Epithelial cell of esophagus (primary cell): Measurements from ENCODE around the gene DCTN3.
"Not testable (repeated sequence)": the region's sequence is repeated elsewhere in the genome, so short reads cannot be mapped to it uniquely, and the experiment has no call there.

Source experiments
- DNase-seq: peaks from one replicate; pipeline ENCODE4 v3.0.0; 2010; ENCODE audit warnings: low read depth
- H3K4me3 ChIP-seq: 2 replicates; pipeline ENCODE4 v1.5.1; 2011; ENCODE audit warnings: mild to moderate bottlenecking, low read length, control low read depth
- TF ChIP-seq, protein P1 (sequence below): IDR thresholded peaks from 2 replicates; pipeline ENCODE4 v1.5.1; 2011; ENCODE audit warnings: low read depth, mild to moderate bottlenecking, low read length, control low read depth, inconsistent platforms; ENCODE audit not compliant: insufficient read depth; ENCODE audit errors: missing control alignments

The DCTN3 gene

DNA sequence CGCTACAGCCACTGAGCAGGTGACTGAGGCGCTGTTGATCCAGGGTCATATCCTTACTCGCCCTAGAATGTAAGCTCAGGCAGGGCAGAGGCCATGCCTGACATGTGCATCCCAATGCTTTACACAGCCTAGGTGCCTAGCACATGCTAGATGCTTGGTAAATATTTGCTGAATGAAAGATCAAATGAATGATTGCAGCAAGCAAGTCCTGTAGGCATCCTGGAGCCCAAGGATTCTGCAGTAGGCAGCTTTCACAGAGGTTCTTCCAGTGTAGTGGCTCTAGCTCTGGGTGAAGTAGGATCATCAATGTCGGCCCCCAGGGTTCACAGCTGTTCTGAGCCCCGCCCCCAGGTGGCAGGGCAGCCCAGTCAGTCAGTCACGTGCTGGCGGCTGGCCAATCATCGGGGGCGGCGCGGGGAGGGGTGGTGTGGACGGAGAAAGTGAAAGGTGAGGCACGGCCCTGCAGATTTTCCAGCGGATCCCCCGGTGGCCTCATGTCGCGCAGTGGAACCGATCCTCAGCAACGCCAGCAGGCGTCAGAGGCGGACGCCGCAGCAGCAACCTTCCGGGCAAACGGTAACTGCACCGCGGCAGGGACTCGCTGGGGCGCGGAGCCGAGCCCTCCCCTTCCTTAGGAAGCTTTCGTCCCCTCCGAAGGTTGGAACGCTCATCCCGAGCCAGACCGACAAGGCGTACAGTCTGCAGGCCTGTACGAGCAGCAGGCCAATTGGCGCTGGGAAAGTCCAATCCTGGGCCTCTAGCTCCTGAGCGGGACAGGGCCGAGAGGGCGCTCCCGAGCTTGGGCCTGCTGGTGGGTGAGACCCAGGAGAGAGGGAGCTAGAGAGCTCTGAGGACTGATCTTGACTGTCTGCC lies 26.2 kb upstream of the DCTN3 start, which contains the start of gene GALT:
GALT (plus strand) TSS at position 465 of the 873 bp plus-strand sequence; CDS start at position 495, 30 bp downstream.
- DNase-seq: peak; percentile 86
- TF ChIP-seq, protein P1, sequence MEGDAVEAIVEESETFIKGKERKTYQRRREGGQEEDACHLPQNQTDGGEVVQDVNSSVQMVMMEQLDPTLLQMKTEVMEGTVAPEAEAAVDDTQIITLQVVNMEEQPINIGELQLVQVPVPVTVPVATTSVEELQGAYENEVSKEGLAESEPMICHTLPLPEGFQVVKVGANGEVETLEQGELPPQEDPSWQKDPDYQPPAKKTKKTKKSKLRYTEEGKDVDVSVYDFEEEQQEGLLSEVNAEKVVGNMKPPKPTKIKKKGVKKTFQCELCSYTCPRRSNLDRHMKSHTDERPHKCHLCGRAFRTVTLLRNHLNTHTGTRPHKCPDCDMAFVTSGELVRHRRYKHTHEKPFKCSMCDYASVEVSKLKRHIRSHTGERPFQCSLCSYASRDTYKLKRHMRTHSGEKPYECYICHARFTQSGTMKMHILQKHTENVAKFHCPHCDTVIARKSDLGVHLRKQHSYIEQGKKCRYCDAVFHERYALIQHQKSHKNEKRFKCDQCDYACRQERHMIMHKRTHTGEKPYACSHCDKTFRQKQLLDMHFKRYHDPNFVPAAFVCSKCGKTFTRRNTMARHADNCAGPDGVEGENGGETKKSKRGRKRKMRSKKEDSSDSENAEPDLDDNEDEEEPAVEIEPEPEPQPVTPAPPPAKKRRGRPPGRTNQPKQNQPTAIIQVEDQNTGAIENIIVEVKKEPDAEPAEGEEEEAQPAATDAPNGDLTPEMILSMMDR: peak; percentile 45
- peak within 1 kb of the TSS; percentile 73 for H3K4me3 ChIP-seq

DNA sequence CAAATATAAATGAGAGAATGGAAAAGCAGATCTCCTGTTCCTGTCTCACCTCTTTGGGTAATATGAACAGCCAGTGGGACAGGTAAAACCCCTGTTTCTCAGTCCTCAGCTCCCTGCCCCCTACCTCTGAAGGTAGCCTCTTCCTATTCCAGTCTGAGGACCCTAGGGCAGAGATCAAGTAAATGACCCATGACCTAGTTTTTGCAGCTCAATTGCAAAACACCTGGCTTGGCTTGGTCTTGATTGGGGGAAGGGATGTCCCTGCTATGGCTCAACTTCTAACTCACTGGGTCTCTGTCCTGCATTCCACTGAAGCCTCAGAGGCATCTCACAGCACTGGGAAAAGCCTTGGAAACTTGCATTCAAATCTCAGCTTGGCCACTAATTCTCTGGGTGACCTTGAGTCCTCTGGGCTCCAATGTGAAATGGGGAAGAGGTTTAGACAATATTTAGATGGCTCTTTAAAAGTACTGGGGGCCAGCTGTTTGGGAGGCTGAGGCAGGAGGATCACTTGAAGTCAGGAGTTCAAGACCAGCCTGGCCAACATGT lies 24.5 kb upstream of the DCTN3 start:
- TF ChIP-seq, protein P1: no peak
- no peak for DNase-seq
- no peak overlapping the region for H3K4me3 ChIP-seq

DNA sequence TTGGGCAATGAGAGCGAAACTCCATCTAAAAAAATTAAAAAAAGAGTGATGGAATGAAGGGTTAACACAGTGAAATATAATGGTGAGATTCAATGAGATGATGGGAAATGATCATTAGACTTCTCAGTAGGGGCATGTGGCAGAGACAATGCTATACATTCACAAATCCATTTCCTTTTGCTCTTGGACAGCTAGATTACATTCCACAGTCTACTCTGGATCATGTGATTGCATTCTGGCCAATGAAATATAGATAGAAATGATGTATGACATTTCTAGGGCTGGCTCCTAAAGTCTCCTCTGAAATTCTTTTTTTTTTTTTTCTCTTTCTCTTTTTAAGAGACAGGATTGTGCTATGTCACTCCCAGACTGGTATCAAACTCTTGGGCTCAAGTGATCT lies 22.4 kb upstream of the DCTN3 start:
- TF ChIP-seq, protein P1: no peak

DNA sequence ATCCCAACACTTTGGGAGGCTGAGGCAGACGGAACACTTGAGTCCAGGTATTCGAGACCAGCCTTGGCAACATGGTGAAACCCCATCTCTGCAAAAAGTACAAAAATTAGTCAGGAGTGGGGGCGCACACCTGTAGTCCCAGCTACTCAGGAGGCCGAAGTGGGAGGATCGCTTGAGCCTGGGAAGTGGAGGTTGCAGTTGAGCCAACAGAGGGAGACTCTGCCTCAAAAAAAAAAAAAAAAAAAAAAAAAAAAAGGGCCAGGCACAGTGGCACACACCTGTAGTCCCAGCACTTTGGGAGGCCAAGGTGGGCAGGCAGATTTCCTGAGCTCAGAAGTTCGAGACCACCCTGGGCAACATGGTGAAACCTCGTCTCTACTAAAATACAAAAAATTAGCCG lies 19.0 kb upstream of the DCTN3 start:
- H3K4me3 ChIP-seq, DNase-seq: not testable (repeated sequence)

More for the DNA sequence above, 22.4 kb upstream of the DCTN3 start:
- H3K4me3 ChIP-seq: no peak overlapping the region
- no peak for DNase-seq

DNA sequence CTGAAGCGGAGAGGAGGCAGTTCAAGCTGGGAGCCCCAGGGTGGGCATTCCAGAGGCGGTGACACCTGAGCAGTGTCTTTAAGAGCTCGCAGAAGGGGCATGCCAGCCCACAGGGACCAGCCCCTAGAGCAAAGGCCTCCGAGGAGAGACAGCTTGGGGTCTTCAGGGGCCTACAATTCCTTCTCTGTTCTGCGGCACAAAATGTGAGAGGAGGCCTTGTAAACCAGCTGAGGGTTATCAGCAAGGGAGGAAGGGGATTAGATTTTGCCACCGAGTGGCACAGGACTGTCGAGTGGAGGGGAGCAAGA lies 17.8 kb upstream of the DCTN3 start:
- DNase-seq: no peak
- TF ChIP-seq, protein P1: no peak

DNA sequence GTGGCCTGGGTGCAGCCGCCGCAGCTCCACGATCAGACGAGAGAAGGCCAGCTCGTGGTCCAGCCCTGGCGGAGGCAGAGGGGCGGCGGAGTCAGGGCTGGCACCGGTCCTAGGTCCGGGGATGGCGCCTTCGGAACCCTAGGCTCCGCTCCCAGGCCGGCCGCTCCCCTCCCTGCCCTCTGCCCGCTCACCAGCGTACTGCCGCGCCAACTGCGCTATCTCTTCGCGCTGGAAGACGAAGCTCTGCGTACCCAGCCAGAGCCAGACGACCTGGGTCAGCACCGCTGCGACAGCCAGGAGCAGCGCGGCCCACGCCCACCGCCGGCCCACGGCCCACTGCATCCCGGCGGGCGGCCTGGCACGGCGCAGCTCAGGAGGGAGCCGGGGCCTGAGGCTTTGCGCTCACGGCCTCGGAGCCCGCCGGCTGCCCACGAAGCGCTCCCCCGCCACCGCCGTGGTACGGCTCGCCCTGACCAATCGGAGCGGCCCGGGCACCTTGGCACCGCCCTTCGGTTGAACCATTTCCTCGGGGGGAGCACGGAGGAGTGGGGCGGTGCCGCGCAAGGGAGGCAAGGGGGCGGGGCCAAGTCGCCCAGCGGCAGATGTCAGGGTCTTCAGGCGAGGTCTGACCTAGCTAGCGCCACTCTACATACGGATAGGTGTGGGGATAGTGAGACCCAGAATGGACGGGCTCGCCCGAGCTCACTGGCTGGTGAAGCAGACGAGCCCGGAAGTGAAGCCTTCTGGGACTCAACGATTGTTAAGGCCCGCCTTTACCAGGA lies 17.3 kb upstream of the DCTN3 start, which contains the start of gene SIGMAR1:
SIGMAR1 (minus strand) TSS at position 432 of the 782 bp plus-strand sequence; CDS start at position 342, 90 bp downstream.
- peak; percentile 94 for DNase-seq
- TF ChIP-seq, protein P1: no peak
- peak within 1 kb of the TSS; percentile 86 for H3K4me3 ChIP-seq

More for the DNA sequence above, 17.8 kb upstream of the DCTN3 start:
- H3K4me3 ChIP-seq: peak overlapping the region; percentile 86

DNA sequence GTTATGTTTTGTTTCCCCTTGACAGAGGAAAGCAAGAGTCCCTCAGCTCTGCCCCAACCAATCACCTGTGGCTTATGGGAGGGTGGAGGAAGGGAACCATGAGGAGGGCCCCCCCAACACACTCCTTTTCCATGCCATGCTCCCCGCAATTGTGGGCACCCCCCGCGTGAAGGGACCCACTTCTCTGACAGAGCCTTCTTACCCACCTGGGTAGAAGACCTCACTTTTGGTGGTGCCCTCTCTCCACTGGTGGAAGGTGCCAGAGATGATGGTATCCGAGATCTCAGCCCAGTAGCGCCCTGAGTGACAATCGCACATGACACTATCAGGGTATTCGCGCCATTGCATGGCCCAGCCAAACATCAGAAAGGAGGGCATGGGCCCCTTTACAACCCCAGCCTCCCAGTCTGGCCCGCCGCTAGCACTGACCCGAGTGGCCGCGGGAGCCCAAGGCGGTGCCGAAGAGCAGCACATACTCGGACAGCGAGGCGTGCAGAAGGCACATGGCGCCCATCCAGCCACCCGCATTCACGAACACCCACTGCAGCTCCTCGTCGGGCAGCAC lies 16.6 kb upstream of the DCTN3 start:
- no peak for DNase-seq
- TF ChIP-seq, protein P1: no peak

More for the DNA sequence above, 16.6 kb upstream of the DCTN3 start:
- H3K4me3 ChIP-seq: peak overlapping the region; percentile 86
